GM06990 (cell line): Measurements from ENCODE around the gene NAP1L5.

Experiments
- DNase-seq: peaks from one replicate; pipeline ENCODE4 v3.0.0-alpha.2; 2011; ENCODE audit not compliant: insufficient read length; ENCODE audit errors: extremely low read depth
- H3K27me3 ChIP-seq: replicated peaks from 2 replicates; pipeline ENCODE4 v1.6.0; 2011; ENCODE audit warnings: low read length; ENCODE audit not compliant: control insufficient read depth, insufficient read depth
- H3K36me3 ChIP-seq: 2 replicates; pipeline ENCODE4 v1.5.1; 2011; ENCODE audit warnings: low read length; ENCODE audit not compliant: control insufficient read depth, insufficient read depth
- H3K4me3 ChIP-seq: replicated peaks from 2 replicates; pipeline ENCODE4 v1.5.1; 2011; ENCODE audit warnings: low read depth, mild to moderate bottlenecking, control low read depth, low read length
- CTCF ChIP-seq: IDR thresholded peaks from 2 replicates; pipeline ENCODE4 v1.5.1; 2011; ENCODE audit warnings: low read length, control low read depth, mild to moderate bottlenecking, inconsistent platforms; ENCODE audit not compliant: insufficient read depth, poor library complexity, severe bottlenecking

Gene NAP1L5

GRCh38 chr4:88729146-88729760, 31.6 kb upstream of the NAP1L5 start:
- no peak for DNase-seq
- Histone ChIP-seq H3K4me3 (no peak overlapping the region), H3K27me3 (no peaks in the 10 kb centered on the region), H3K36me3 (no peaks in the 10 kb centered on the region)
- TF ChIP-seq CTCF, result no peak

GRCh38 chr4:88728146-88728545, 30.5 kb upstream of the NAP1L5 start:
- Histone ChIP-seq H3K27me3 (no peaks in the 10 kb centered on the region), H3K36me3 (no peaks in the 10 kb centered on the region), H3K4me3 (no peak overlapping the region)
- DNase-seq, result no peak
- TF ChIP-seq CTCF, result no peak

- DNase-seq, result no peak
- TF ChIP-seq CTCF, result no peak
- H3K4me3 ChIP-seq, result no peak overlapping the region
- H3K27me3 ChIP-seq, result no peaks in the 10 kb centered on the region
- H3K36me3 ChIP-seq, result no peaks in the 10 kb centered on the region
Measured at GRCh38 chr4:88725986-88726385, 28.4 kb upstream of the NAP1L5 start.

GRCh38 chr4:88725143-88725542, 27.5 kb upstream of the NAP1L5 start:
- no peak for DNase-seq
- Histone ChIP-seq H3K4me3 (no peak overlapping the region), H3K36me3 (no peaks in the 10 kb centered on the region), H3K27me3 (no peaks in the 10 kb centered on the region)
- no peak for TF ChIP-seq CTCF

GRCh38 chr4:88724406-88724805, 26.8 kb upstream of the NAP1L5 start:
- no peak for DNase-seq
- H3K27me3 ChIP-seq, result no peaks in the 10 kb centered on the region
- H3K4me3 ChIP-seq, result no peak overlapping the region
- H3K36me3 ChIP-seq, result no peaks in the 10 kb centered on the region
- TF ChIP-seq CTCF, result no peak

GRCh38 chr4:88722828-88723227, 25.2 kb upstream of the NAP1L5 start:
- no peak for TF ChIP-seq CTCF
- no peaks in the 10 kb centered on the region for H3K27me3 ChIP-seq
- no peak for DNase-seq
- no peaks in the 10 kb centered on the region for H3K36me3 ChIP-seq
- no peak overlapping the region for H3K4me3 ChIP-seq
